Fibroblast of upper back skin (primary cell): ENCODE results near the gene INSYN2B.

Experiments used
- DNase-seq: peaks from one replicate; pipeline ENCODE4 v3.0.0-alpha.2; 2013

INSYN2B gene

GRCh38 chr5:169881702-169882303, 98.5 kb downstream of the INSYN2B start:
- no peak for DNase-seq

GRCh38 chr5:169880785-169881184, 99.5 kb downstream of the INSYN2B start:
- DNase-seq, result no peak

GRCh38 chr5:169880012-169880663, 100.2 kb downstream of the INSYN2B start:
- DNase-seq, result no peak

- DNase-seq, result peak; percentile 35
Observed at GRCh38 chr5:169876386-169876785, 103.9 kb downstream of the INSYN2B start.

GRCh38 chr5:169875731-169876130, 104.6 kb downstream of the INSYN2B start:
- DNase-seq, result no peak

GRCh38 chr5:169875091-169875728, 105.1 kb downstream of the INSYN2B start:
- peak; percentile 41 for DNase-seq

- DNase-seq, result no peak
Observed at GRCh38 chr5:169874621-169875020, 105.7 kb downstream of the INSYN2B start.

- DNase-seq, result peak; percentile 87
Observed at GRCh38 chr5:169873642-169874041, 106.7 kb downstream of the INSYN2B start.

GRCh38 chr5:169871826-169872490, 108.3 kb downstream of the INSYN2B start:
- DNase-seq, result peak; percentile 61

- DNase-seq, result peak; percentile 14
Observed at GRCh38 chr5:169870211-169870610, 110.1 kb downstream of the INSYN2B start.

- no peak for DNase-seq
Observed at GRCh38 chr5:169869066-169869465, 111.2 kb downstream of the INSYN2B start.

- no peak for DNase-seq
Observed at GRCh38 chr5:169867347-169867746, 112.9 kb downstream of the INSYN2B start.

GRCh38 chr5:169864483-169864882, 115.8 kb downstream of the INSYN2B start:
- no peak for DNase-seq

- peak; percentile 54 for DNase-seq
Observed at GRCh38 chr5:169862391-169862811, 117.9 kb downstream of the INSYN2B start.

- peak; percentile 80 for DNase-seq
Observed at GRCh38 chr5:169861934-169862333, 118.4 kb downstream of the INSYN2B start.

GRCh38 chr5:169861433-169861832, 118.9 kb downstream of the INSYN2B start:
- DNase-seq, result no peak

GRCh38 chr5:169860585-169860984, 119.7 kb downstream of the INSYN2B start:
- no peak for DNase-seq

GRCh38 chr5:169856571-169856970, 123.7 kb downstream of the INSYN2B start:
- peak; percentile 89 for DNase-seq

GRCh38 chr5:169851321-169851850, 128.9 kb downstream of the INSYN2B start:
- DNase-seq, result no peak

- no peak for DNase-seq
Observed at GRCh38 chr5:169850409-169850808, 129.9 kb downstream of the INSYN2B start.

GRCh38 chr5:169848792-169849191, 131.5 kb downstream of the INSYN2B start:
- no peak for DNase-seq

- no peak for DNase-seq
Observed at GRCh38 chr5:169848271-169848670, 132.0 kb downstream of the INSYN2B start.

GRCh38 chr5:169847519-169847918, 132.8 kb downstream of the INSYN2B start:
- DNase-seq, result no peak
